Left lung (tissue), 10 donors: ENCODE results near the gene HDAC4. TPM values are rescaled to one million over a fixed set of nuclear protein-coding genes. Genes with fewer than 3 reads are reported as not detected.
A peak's percentile ranks its signal among the peaks of the same experiment; 100 is the strongest.

Experiments
- ATAC-seq: fragments of 200-7000 bp; cut with Tn5 transposase; one replicate; pipeline ENCODE4 v1.9.1; 2020; ENCODE audit warnings: moderate library complexity
- DNase-seq, 4 donors: peaks; one replicate each; pipeline ENCODE4 v3.0.0-alpha.2; 2013 to 2020
- H3K27ac ChIP-seq, 2 donors: fragments of 200-600 bp; sonication (generic) in 1 of 2; one replicate each; pipeline versions ENCODE4 v1.5.0 to v1.8.0; 2020 to 2021
- H3K27me3 ChIP-seq, 2 donors: fragments of 200-600 bp; sonication (generic) in 1 of 2; one replicate each; pipeline versions ENCODE4 v1.5.0 to v1.8.0; 2020 to 2021
- H3K36me3 ChIP-seq, 2 donors: fragments of 200-600 bp; sonication (generic) in 1 of 2; one replicate each; pipeline versions ENCODE4 v1.5.0 to v1.8.0; 2020 to 2021
- H3K4me1 ChIP-seq, 2 donors: fragments of 200-600 bp; one replicate each; pipeline ENCODE4 v1.8.0; 2021
- H3K4me3 ChIP-seq, 2 donors: fragments of 200-600 bp; sonication (generic) in 1 of 2; one replicate each; pipeline versions ENCODE4 v1.5.0 to v1.8.0; 2020 to 2021; ENCODE audit warnings: mild to moderate bottlenecking in 1 of 2
- H3K9me3 ChIP-seq, 2 donors: fragments of 200-600 bp; sonication (generic) in 1 of 2; one replicate each; pipeline versions ENCODE4 v1.5.0 to v1.8.0; 2020 to 2021
- intact Hi-C, 2 donors: fragments of 100-400 bp; cut with DNase I; formaldehyde crosslinking; loops; one replicate each; pipeline versions ENCODE4 v1.11.2 to v1.14.2; 2022
- polyA plus RNA-seq, 6 donors: library from polyadenylated mRNA; unstranded; fragments of 120-200 nt; gene quantifications; one replicate each; pipeline ENCODE4 v1.2.1, GENCODE V29; 2013; ENCODE audit not compliant: insufficient read length in 6 of 6
- total RNA-seq, 2 donors: library from RNA; stranded (reverse); fragmentation: NEBNext Ultra II Directional; extraction: Animal tissue kit (Norgen Biotek cat#: 25700); gene quantifications; one replicate each; pipeline ENCODE4 v1.2.1, GENCODE V29; 2021
- TF ChIP-seq, protein P1 (sequence below), 2 donors: fragments of 200-600 bp; sonication (generic) in 1 of 2; IDR thresholded peaks; one replicate each; pipeline versions ENCODE4 v1.5.0 to v1.8.0; 2021; ENCODE audit warnings: antibody characterized with exemption in 2 of 2
- donor health status: DM: no; HTN: yes; CAD: no.
- donor health status: DM: no; HTN: no; CAD: no.

HDAC4 gene
- total and polyA plus RNA-seq, 8 donors = 9.9 to 36.8 (median 12.8) TPM

- intact Hi-C loops = no loop called here
- Histone ChIP-seq H3K4me3 (no peak overlapping the region), H3K27me3 (no peaks in the 10 kb centered on the region), H3K27ac (no peak overlapping the region), H3K9me3 (no peaks in the 10 kb centered on the region), H3K36me3 (no peaks in the 10 kb centered on the region), H3K4me1 (peaks cover 12 to 41% of the 10 kb centered on the region in 2 donors)
- TF ChIP-seq, protein P1, sequence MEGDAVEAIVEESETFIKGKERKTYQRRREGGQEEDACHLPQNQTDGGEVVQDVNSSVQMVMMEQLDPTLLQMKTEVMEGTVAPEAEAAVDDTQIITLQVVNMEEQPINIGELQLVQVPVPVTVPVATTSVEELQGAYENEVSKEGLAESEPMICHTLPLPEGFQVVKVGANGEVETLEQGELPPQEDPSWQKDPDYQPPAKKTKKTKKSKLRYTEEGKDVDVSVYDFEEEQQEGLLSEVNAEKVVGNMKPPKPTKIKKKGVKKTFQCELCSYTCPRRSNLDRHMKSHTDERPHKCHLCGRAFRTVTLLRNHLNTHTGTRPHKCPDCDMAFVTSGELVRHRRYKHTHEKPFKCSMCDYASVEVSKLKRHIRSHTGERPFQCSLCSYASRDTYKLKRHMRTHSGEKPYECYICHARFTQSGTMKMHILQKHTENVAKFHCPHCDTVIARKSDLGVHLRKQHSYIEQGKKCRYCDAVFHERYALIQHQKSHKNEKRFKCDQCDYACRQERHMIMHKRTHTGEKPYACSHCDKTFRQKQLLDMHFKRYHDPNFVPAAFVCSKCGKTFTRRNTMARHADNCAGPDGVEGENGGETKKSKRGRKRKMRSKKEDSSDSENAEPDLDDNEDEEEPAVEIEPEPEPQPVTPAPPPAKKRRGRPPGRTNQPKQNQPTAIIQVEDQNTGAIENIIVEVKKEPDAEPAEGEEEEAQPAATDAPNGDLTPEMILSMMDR (IDR thresholded peaks at IDR 0.05) = no peak
- DNase-seq = peak in 3 of 4 donors; percentile 26 to 52 (median 46)
- ATAC-seq = no peak
Observed at GRCh38 chr2:239292959-239293774, 107.7 kb downstream of the HDAC4 start.

GRCh38 chr2:239292531-239292930 is 108.3 kb downstream of the HDAC4 start:
- DNase-seq (no peak), ATAC-seq (no peak)
- no peak overlapping the region for H3K4me3 ChIP-seq
- intact Hi-C loops = no loop called here
- no peaks in the 10 kb centered on the region for H3K9me3 ChIP-seq
- H3K27ac ChIP-seq = no peak overlapping the region
- H3K4me1 ChIP-seq = peaks cover 12 to 41% of the 10 kb centered on the region in 2 donors
- no peaks in the 10 kb centered on the region for H3K36me3 ChIP-seq
- H3K27me3 ChIP-seq = no peaks in the 10 kb centered on the region
- TF ChIP-seq, protein P1 (IDR thresholded peaks at IDR 0.05) = no peak

- Histone ChIP-seq H3K4me3 (no peak overlapping the region), H3K9me3 (no peaks in the 10 kb centered on the region), H3K27ac (no peak overlapping the region), H3K27me3 (no peaks in the 10 kb centered on the region), H3K4me1 (peaks cover 12 to 42% of the 10 kb centered on the region in 2 donors), H3K36me3 (no peaks in the 10 kb centered on the region)
- TF ChIP-seq, protein P1 (IDR thresholded peaks at IDR 0.05) = no peak
- no peak for ATAC-seq
- DNase-seq = peak in 1 of 4 donors; percentile 13
- intact Hi-C loops = no loop called here
Observed at GRCh38 chr2:239291475-239292350, 109.1 kb downstream of the HDAC4 start.

DNA sequence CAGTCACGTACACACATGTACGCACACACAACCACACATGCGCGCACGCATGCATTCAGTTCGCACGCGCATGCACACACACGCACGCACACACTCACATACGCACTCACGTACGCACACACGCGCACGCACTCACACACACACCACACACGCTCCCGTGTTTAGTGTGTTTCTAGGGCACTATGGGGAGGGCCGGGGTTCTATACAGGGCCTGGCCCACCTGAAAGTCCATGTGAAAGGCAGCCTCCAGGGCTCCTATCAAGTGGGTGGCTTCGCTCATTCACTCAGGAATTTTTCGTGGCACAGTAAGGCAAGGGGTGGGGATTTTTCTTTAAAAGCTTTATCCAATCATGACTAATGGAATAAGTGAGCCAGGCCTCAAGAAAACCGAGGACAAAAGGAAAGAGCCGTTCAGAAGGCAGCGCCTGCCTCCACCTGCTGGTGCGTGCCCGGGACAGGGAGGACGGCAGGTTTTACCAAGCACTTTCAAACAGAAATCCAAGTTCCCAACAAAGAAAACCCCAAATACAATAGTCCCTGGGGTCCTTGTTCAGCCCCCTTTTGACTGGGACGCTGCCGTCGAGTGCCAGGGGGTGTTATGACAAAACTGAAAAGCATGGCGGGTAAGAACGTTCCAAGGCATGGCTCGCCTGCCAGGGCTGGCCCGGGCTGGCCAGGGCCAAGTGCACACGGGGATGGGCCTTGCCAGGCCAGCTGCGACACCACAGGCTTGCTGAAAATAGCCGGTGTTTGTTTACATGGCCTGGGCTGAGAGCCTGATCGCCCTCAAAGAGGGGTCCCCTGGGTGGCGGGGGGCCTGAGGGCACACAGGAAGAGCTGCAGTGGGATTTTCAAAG is 110.0 kb downstream of the HDAC4 start:
- no peak for ATAC-seq
- Histone ChIP-seq H3K36me3 (no peaks in the 10 kb centered on the region), H3K27ac (no peak overlapping the region), H3K4me1 (peaks cover 9 to 42% of the 10 kb centered on the region in 2 donors), H3K4me3 (no peak overlapping the region), H3K9me3 (no peaks in the 10 kb centered on the region), H3K27me3 (no peaks in the 10 kb centered on the region)
- TF ChIP-seq, protein P1 (IDR thresholded peaks at IDR 0.05) = no peak
- DNase-seq = peak in 1 of 4 donors; percentile 30
- intact Hi-C loops = no loop called here
